Superior temporal gyrus (tissue), 1 donor: ENCODE measurements around the gene CHEK1.
A peak's percentile ranks its signal among the peaks of the same experiment; 100 is the strongest.
"Not testable (repeated sequence)": the region's sequence is repeated elsewhere in the genome, so short reads cannot be mapped to it uniquely, and the experiment has no call there.

Experiments used
- DNase-seq: peaks from one replicate; pipeline ENCODE4 v3.0.0-alpha.2; 2016; ENCODE audit errors: extremely low spot score

CHEK1 gene

GRCh38 chr11:125624756-125625213 lies at the start of gene CHEK1:
CHEK1 (plus strand) TSS chr11:125625163; CDS start chr11:125626769, 1,606 bp downstream.
- no peak for DNase-seq

DNA sequence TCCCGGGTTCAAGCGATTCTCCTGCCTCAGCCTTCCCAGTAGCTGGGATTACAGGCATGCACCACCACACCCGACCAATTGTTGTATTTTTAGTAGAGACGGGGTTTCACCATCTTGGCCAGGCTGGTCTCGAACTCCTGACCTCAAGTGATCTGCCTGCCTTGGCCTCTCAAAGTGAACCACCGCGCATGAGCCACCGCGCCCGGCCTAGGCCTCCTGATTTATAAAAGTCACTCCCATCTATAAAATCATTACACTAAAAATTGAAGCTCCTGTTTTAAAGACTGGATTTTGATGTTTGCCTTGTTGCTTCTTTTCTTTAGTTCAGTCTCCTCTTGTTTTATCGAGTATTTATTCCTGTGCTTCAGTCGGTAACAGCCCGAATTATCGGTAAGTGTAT lies 47.8 kb upstream of the CHEK1 start:
- not testable (repeated sequence) for DNase-seq

DNA sequence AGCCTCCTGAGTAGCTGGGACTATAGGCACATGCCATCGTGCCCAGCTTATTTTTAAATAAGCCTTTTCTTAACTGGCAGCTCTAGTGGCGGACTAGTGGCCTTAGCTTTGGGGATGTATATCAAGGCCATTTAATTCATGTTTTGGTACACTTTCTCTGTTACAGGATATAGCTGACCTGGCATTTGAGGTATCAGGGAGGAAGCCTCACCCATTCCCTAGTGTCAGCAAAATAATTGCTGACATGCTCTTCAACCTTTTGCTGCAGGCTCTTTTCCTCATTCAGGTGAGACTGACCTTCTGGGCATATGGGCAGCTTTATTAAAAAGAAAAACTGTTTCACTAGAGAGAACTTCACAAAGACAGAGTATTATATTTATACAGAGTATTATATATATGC lies 46.2 kb upstream of the CHEK1 start:
- DNase-seq, result no peak

DNA sequence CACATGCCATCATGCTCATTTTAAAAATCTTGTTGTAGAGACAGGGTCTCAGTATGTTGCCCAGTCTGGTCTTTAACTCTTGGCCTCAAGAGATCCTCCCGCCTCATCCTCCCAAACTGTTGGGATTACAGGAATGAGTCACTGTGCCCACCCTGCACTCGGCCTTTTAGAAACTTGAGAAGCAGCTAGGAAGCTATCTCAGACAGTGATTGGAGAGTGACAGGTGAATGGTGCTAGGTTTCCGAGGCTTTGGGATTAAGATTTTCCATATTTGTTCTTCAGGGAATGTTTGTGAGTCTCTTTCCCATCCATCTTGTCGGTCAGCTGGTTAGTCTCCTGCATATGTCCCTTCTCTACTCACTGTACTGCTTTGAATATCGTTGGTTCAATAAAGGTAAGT lies 45.2 kb upstream of the CHEK1 start:
- DNase-seq, result no peak

DNA sequence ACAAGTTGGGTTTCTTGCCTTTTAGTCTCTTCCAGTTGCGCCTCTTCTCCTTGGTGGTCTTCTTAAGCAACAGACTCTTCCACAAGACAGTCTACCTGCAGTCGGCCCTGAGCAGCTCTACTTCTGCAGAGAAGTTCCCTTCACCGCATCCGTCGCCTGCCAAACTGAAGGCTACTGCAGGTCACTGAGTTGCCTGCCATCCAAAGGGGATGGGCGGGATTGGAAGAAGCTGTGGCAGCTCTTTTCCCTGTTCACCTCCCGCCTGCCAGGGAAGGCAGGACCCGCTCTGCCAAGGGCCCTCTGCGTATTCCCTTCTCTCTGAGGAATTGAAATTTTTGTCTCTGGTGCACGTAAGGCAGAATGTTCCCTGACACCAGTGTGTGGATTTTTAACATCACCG lies 41.5 kb upstream of the CHEK1 start:
- no peak for DNase-seq

GRCh38 chr11:125585487-125585886 lies 39.5 kb upstream of the CHEK1 start:
- DNase-seq, result no peak

DNA sequence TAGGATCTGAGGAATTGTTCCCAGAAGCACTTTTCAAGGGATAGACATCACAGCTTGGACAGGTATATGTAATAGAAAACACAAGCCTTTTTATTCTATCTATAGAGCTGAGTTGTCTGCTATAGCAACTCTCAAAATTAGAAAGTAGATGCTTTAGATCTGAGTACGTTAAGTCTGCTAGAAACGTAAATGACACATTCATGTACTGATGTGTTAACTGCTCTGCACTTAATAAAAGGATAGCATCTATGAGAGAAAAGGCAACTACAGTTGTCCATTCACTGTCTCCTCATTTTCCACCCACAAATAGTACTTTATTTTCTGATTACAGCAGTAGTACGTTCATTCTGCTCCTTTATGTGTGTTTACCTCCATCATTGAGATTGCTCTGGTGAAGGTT lies 38.3 kb upstream of the CHEK1 start:
- DNase-seq, result no peak

DNA sequence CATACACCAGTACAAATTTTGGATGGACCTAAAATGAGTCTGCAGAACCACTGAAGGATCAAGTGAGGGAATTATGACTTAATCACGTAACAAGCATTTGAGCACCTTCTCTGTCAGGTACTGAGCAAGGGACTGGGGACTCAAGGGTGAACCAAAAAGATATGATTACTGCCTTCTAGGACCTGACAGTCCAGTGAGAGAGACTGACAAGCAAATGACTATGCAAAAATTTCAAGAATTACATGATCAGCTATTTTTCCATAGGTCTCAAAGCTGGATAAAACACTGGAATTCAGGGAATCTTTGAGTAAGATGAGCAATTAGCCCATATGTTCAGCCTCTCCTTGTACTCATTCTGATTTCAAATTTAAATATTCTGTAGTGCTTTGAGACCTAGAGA lies 37.5 kb upstream of the CHEK1 start:
- DNase-seq, result no peak

- no peak for DNase-seq
Observed at GRCh38 chr11:125588505-125588904, 36.5 kb upstream of the CHEK1 start.

GRCh38 chr11:125591649-125592304 lies 33.2 kb upstream of the CHEK1 start:
- peak; percentile 26 for DNase-seq

DNA sequence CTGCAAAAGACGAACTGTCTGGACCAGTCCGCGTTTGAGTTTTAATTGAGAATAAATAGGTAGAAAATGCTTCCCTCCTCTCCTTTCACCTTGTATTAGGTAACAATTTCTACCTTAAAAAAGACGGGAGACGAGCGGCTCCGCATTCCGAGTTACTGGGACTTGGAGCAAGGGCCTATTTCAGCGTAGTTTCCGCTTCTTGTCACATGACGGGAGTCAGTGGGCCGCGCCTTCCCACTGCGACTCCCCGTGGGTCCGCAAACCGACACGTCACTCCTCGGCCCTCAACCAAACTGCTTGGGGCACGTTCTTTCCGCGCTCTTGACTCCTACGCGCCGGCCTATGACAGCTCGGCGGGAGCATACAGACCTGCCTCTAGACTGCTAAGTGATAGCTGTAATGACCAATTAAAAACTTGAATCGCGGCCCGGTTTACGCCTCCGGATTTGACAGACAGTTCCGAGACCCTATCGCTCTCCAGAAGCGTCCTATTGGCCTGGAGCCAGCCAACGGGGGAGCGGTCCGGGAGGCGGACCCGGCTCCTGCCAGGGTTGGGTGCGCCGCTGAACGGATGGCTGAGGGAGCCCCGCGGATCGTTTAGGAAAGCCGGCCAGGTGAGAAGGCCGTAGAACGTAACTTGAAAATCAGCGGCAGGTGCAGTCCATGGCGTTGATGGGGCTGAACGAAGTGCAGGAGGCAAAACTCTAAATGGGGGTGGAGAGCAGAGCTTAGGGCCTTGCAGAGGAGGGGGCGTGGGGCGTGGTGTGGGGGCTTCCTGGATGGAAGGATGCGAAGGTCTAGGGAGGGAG lies 32.5 kb upstream of the CHEK1 start, which contains the start of gene STT3A:
Gene STT3A (plus strand): TSS at position 548 of the 809 bp plus-strand sequence. CDS start 3,064 bp downstream, outside the sequence.
- DNase-seq, result peak; percentile 100

GRCh38 chr11:125593114-125593820 lies 31.7 kb upstream of the CHEK1 start:
- DNase-seq, result no peak

DNA sequence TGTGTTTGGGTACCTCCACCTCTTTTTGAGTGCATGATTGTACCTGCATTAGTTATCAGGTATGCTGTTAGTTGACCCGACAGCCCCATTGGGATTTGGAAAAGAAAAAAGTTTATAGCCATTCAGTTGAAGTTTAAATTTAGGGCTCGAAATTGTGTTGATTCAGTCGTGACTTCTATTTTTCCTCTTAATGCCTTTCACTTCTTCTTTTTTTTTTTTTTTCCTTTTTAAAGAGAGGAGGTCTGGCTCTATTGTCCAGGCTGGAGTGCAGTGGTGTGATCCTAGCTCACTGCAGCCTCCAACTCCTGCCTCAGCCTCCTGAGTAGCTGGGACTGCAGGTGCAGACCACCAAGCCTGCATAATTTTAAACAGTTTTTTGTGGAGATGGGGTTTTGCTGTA lies 30.0 kb upstream of the CHEK1 start:
- DNase-seq, result no peak

DNA sequence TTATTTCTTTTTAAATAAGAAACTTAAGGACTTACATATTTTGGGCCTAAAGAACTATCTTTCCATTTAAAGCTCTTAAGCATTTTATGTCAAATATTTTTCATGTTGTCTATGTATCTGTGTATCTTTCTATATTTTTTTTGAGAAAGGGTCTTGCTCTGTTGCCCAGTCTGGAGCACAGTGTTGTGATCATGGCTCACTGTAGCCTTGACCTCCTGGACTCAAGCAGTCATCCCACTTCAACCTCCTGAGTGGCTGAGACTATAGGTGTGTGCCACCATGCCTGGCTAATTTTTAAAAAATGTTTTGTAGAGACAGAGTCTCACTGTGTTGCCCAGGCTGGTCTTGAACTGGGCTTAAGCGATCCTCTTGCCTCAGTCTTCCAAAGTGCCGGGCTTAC lies 24.3 kb upstream of the CHEK1 start:
- no peak for DNase-seq

GRCh38 chr11:125603207-125603606 lies 21.8 kb upstream of the CHEK1 start:
- no peak for DNase-seq

DNA sequence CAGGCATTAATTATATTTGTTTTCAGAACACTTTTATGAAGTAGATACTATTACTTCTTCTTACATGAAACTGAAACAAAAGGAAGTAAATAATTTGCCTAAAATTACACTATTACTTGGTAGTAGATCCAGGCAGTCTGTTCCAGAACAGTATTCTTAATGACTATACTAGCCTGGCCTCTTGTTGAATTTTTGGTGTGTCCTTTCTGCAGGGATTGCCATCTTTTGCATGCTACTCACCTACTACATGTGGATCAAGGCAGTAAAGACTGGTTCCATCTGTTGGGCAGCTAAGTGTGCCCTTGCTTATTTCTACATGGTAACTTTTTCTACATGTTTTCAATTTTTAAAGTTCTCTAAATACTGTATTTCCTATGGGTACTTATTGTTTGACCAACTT lies 19.5 kb upstream of the CHEK1 start:
- DNase-seq, result no peak

GRCh38 chr11:125609545-125609944 lies 15.4 kb upstream of the CHEK1 start:
- no peak for DNase-seq

- no peak for DNase-seq
Observed at GRCh38 chr11:125618383-125618782, 6.6 kb upstream of the CHEK1 start.

- no peak for DNase-seq
Observed at GRCh38 chr11:125621995-125622394, 3.0 kb upstream of the CHEK1 start.

DNA sequence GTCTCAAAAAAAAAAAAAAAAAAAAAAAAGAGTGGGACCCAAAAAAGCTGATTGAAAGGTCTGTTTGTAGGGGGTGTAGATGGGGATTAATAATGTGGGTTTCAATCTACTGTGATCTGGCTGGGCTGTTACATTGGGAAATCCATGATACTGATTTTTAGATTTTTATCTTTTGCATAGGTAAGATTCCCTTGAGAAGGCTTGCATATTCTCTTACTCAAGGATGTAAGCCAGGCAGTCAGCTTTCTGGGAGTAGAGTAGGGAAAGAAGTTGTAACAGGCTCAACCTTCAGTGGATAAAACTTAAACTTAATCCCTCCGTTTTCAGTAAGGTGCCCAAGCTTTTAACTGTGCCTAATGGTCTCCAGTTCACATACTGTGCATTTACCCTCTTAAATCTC lies 1.9 kb upstream of the CHEK1 start:
- DNase-seq, result no peak

DNA sequence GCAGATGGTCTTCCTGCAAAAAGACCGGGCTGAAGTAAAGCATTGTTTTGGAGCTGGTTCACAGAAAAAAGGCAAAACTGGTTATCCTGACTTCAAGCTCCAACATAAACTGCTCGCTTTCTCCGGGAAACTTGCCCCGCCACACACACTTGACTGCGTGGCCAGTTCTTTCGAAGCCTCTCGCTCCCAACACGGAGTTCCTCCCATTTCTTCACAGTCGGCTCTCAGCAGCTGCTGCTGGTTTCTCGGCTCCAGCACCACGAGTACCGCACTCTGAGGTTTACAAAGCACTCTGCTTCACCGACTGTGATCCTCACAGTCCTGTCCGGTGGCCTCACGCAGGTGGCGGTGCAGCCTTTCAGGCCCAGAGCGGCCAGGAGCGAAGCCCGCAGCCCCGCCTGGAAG lies 264 bp downstream of the CHEK1 start:
- no peak for DNase-seq

DNA sequence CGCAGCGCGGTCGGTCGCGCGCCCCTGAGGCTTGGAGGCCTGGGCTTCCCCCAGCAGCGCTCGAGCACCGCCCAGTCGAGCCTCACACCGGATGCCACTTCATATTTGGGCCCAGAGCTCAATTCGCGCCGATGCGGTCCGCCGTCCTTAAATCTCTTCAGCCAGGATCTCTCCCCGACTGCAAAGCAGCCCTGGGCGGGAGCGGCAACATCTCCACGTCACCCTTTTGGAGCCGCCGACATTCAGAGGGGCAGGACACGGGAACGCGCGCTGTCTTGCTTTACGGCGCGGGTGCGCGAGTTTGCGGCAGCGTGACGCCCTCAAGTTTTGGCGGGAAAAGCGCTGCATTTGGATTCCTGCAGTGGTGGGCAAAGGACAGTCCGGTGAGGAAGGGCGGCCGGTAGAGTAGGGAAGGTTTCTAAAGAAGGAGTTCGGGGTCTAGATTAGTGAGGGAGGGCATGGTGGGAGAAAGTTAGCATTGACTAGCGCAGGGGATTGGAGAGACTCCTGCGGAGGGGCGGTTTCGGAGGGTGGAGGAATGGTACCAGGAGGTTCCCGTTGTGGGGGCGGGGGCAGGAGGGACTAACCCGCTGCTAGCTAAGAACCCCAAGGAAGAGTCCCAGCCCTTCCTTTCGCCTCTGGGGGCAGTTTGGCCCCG lies 796 bp downstream of the CHEK1 start:
- peak; percentile 95 for DNase-seq
